K562 (cell line): Measurements from ENCODE around the gene FMC1. TPM values are rescaled to one million over a fixed set of nuclear protein-coding genes. Genes with fewer than 3 reads are reported as not detected.

ENCODE experiments used
- ARNT ChIP-seq, 2 experiments: fragments of 450-650 bp; IDR thresholded peaks; 2 replicates each; pipeline ENCODE4 v1.6.1; 2016; ENCODE audit warnings: mild to moderate bottlenecking in 1 of 2
- C11orf30 ChIP-seq: fragments of 450-650 bp; IDR thresholded peaks from 2 replicates; pipeline ENCODE4 v1.6.1; 2016; ENCODE audit warnings: low read depth, mild to moderate bottlenecking
- CBFB ChIP-seq: sonication (generic); formaldehyde crosslinking; IDR thresholded peaks from 2 replicates; pipeline ENCODE4 v1.4.0; 2020; ENCODE audit warnings: mild to moderate bottlenecking, missing genetic modification reagents
- CBX3 ChIP-seq, 2 experiments: IDR thresholded peaks; 1 replicate in 1 of 2; 2 replicates in 1 of 2; pipeline ENCODE4 v1.6.1; 2012; ENCODE audit warnings: inconsistent platforms in 2 of 2, low read length in 2 of 2, borderline replicate concordance in 1 of 2, control low read depth in 1 of 2
- ESRRB ChIP-seq: fragments of 250-450 bp; sonication (Bioruptor Pico); IDR thresholded peaks from 2 replicates; pipeline ENCODE4 v1.5.0; 2020; ENCODE audit warnings: mild to moderate bottlenecking, moderate library complexity, borderline replicate concordance
- GATA2 ChIP-seq: sonication (generic); formaldehyde crosslinking; IDR thresholded peaks from 2 replicates; pipeline ENCODE4 v1.4.0; 2020; ENCODE audit warnings: mild to moderate bottlenecking, missing genetic modification reagents
- HDAC1 ChIP-seq, 2 experiments: fragments of 450-650 bp; IDR thresholded peaks; 2 replicates each; pipeline ENCODE4 v1.6.1; 2016 to 2017; ENCODE audit warnings: inconsistent platforms in 1 of 2, mild to moderate bottlenecking in 1 of 2, moderate library complexity in 1 of 2
- HNRNPH1 ChIP-seq: fragments of 200-400 bp; formaldehyde crosslinking; optimal IDR thresholded peaks from 2 replicates; pipeline ENCODE3; 2017; ENCODE audit warnings: low read depth, mild to moderate bottlenecking, low read length, moderate library complexity
- KAT7 ChIP-seq: sonication (generic); formaldehyde crosslinking; IDR thresholded peaks from 2 replicates; pipeline ENCODE4 v1.8.0; 2022; ENCODE audit warnings: missing genetic modification reagents, mild to moderate bottlenecking, borderline replicate concordance
- LARP7 ChIP-seq: fragments of 450-650 bp; IDR thresholded peaks from 2 replicates; pipeline ENCODE4 v1.6.1; 2016
- MAFF ChIP-seq: IDR thresholded peaks from 2 replicates; pipeline ENCODE4 v1.6.1; 2012; ENCODE audit warnings: low read length, improper control_type of control experiment
- MAZ ChIP-seq, 2 experiments: fragments of 450-650 bp in 1 of 2; sonication (generic) in 1 of 2; formaldehyde crosslinking; IDR thresholded peaks in 1 of 2; conservative IDR thresholded peaks in 1 of 2; 2 replicates each; pipeline versions ENCODE4 v1.4.0 to v1.5.0; 2020; ENCODE audit warnings: mild to moderate bottlenecking in 1 of 2, missing genetic modification reagents in 1 of 2
- PRMT5 ChIP-seq: sonication (generic); formaldehyde crosslinking; IDR thresholded peaks from 2 replicates; pipeline ENCODE4 v1.5.0; 2020; ENCODE audit warnings: missing genetic modification reagents
- RBM17 ChIP-seq: fragments of 200-400 bp; formaldehyde crosslinking; IDR thresholded peaks from 2 replicates; pipeline ENCODE4 v1.6.1; 2017; ENCODE audit warnings: low read depth, mild to moderate bottlenecking, low read length, borderline replicate concordance
- SAFB2 ChIP-seq: fragments of 200-400 bp; formaldehyde crosslinking; IDR thresholded peaks from 2 replicates; pipeline ENCODE4 v1.6.1; 2018; ENCODE audit warnings: borderline replicate concordance, low read length, low read depth, moderate library complexity; ENCODE audit not compliant: severe bottlenecking
- SMARCE1 ChIP-seq: fragments of 450-650 bp; IDR thresholded peaks from 2 replicates; pipeline ENCODE4 v1.7.1; 2016; ENCODE audit warnings: mild to moderate bottlenecking
- SRF ChIP-seq, 2 experiments: fragments of 250-450, 450-650 bp in 1 of 2; sonication (Bioruptor Pico) in 1 of 2; sonication (generic) in 1 of 2; formaldehyde crosslinking; IDR thresholded peaks; 2 replicates each; pipeline versions ENCODE4 v1.5.0 to v1.5.1; 2020 to 2022; ENCODE audit warnings: mild to moderate bottlenecking in 1 of 2, missing genetic modification reagents in 1 of 2
- STAG1 ChIP-seq: sonication (generic); formaldehyde crosslinking; IDR thresholded peaks from 2 replicates; pipeline ENCODE4 v1.5.0; 2020; ENCODE audit warnings: missing genetic modification reagents, borderline replicate concordance
- ZBED1 ChIP-seq: IDR thresholded peaks from 2 replicates; pipeline ENCODE4 v1.6.1; 2014
- ZFP36 ChIP-seq: fragments of 150-350 bp; IDR thresholded peaks from 2 replicates; pipeline ENCODE4 v1.6.1; 2018; ENCODE audit warnings: low read length, low read depth; ENCODE audit not compliant: partially characterized antibody
- ZNF143 ChIP-seq: sonication (generic); formaldehyde crosslinking; IDR thresholded peaks from 2 replicates; pipeline ENCODE4 v1.9.0; 2022; ENCODE audit warnings: mild to moderate bottlenecking, missing genetic modification reagents
- ZNF146 ChIP-seq: IDR thresholded peaks from one replicate; pipeline ENCODE4 v1.6.1; 2018; ENCODE audit warnings: missing compliant biosample characterization; ENCODE audit not compliant: unreplicated experiment
- ZNF584 ChIP-seq: fragments of 200-800 bp; sonication (Bioruptor generic); IDR thresholded peaks from 2 replicates; pipeline ENCODE4 v1.6.1; 2016; ENCODE audit warnings: low read depth, mild to moderate bottlenecking, missing genetic modification characterization, missing compliant biosample characterization
- polyA plus RNA-seq, 8 experiments: library from polyadenylated mRNA; depleted of rRNA in 4 of 8; stranded (reverse) in 5 of 8; unstranded in 3 of 8; fragments of >200 nt; fragmentation: Nextera tagmentation in 2 of 8; fragmentation: Illumina TruSeq in 1 of 8; extraction: Ambion mirVana in 2 of 8; extraction: Trizol in 1 of 8; gene quantifications; 2 replicates each; pipeline versions ENCODE4 v1.2.1 to v1.2.3, GENCODE V29; 2011 to 2014; ENCODE audit warnings: inconsistent platforms in 1 of 8, missing spikeins in 1 of 8
- total RNA-seq, 7 experiments: library from RNA; depleted of rRNA in 6 of 7; stranded (reverse); fragments of >200 nt in 6 of 7; fragmentation: Illumina TruSeq in 2 of 7; extraction: Trizol in 2 of 7; gene quantifications; 2 replicates each; pipeline versions ENCODE4 v1.2.1 to v1.2.3, GENCODE V29; 2011 to 2021; ENCODE audit warnings: low replicate concordance in 1 of 7
- TF ChIP-seq, protein P1 (sequence below): fragments of 150-350 bp; conservative IDR thresholded peaks from 2 replicates; pipeline ENCODE4 v1.6.1; 2014; ENCODE audit warnings: low read length
- TF ChIP-seq, protein P2 (sequence below), 3 experiments: IDR thresholded peaks in 2 of 3; conservative IDR thresholded peaks in 1 of 3; 2 replicates each; pipeline ENCODE4 v1.5.1; 2011 to 2012; ENCODE audit warnings: low read length in 3 of 3, mild to moderate bottlenecking in 3 of 3, control low read depth in 2 of 3, improper control_type of control experiment in 1 of 3, inconsistent platforms in 1 of 3, low read depth in 1 of 3, mixed read lengths in 1 of 3, moderate library complexity in 1 of 3; ENCODE audit not compliant: insufficient read depth in 2 of 3

FMC1 gene
- total and polyA plus RNA-seq, 9 of the 15 experiments (the other 6 are each of a cell fraction or from before 2014, with no cell fraction given) = 14.0 to 116 (median 29.0) TPM

DNA sequence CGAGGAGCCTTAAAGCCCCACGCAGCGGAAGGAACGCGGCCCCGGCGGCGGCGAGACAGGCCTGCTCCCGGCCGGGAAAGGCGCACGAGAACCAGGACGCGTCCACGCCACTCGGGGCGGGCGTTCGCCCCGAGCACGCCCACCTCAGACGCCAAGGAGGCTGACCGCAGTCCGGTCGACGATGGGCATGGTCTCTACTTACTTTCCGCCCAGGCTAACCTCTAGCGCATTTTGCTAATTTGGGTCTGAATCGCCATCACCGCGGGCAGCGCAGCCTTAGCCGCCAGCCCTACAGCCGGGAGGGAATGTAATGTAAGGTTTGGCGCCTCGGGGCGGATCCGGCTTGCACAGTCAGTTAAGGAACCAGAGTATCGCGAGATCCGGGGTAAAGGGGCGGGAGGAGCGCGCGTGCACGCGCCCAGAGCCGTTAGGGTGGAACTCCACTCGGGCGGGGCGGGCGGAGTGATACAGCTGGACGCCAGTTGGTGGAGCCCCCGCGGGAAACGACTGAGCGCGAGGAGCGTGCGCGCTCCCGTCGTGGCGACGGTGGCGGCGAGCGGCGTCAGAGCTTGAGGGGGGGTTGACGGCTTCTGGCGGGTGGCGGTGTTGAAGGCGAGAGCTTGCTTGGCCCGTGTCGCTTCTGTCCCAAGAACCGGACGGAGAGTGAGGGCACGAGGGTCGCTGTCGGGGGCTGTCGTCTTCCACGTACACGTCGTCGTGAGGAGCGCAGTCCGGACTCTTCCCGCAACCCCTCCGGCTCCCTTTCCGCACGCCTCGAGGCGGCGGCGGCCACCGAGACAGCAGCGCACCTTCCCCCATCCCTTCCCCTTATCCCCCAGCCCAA, 18.5 kb downstream of the FMC1 start, which contains the start of gene LUC7L2 (continued):
- TF ChIP-seq RBM17 (no peak), CBX3 (IDR thresholded peaks at IDR 0.05; ENCODE audit: borderline replicate concordance in 1 of 2, low read length in 2 of 2) (peak in 1 of 2 experiments; percentile 52; a peak in 2 of 3 replicates), CBFB (CRISPR knock-in tag) (peak; percentile 98), SRF (CRISPR knock-in tag; IDR thresholded peaks at IDR 0.05) (no peak; a peak in 2 of 4 replicates), ZFP36 (no peak), LARP7 (peak; percentile 40), HNRNPH1 (no peak), ARNT (IDR thresholded peaks at IDR 0.05) (no peak), PRMT5 (CRISPR knock-in tag) (0 out of 2 replicates have a peak, but pooled peaks have one; percentile 47), ZNF146 (peak; percentile 5), MAZ (CRISPR knock-in tag; conservative IDR thresholded peaks at IDR 0.05 in 1 of 2, IDR thresholded peaks at IDR 0.05 in 1 of 2) (peak; percentile 93 to 97), GATA2 (CRISPR knock-in tag) (no peak), ZNF143 (CRISPR knock-in tag) (peak; percentile 66), C11orf30 (peak; percentile 74; the same call in 1 of the 2 replicates), ZBED1 (peak; percentile 50), SAFB2 (no peak), ZNF584 (CRISPR knock-in tag) (peak; percentile 15), STAG1 (CRISPR knock-in tag) (no peak), KAT7 (CRISPR knock-in tag) (peak; percentile 35), MAFF (peak; percentile 91; the same call in 1 of the 2 replicates), SMARCE1 (no peak), ESRRB (CRISPR knock-in tag) (no peak), HDAC1 (IDR thresholded peaks at IDR 0.05) (peak in 1 of 2 experiments; percentile 88; a peak in 2 of 4 replicates)
- TF ChIP-seq, protein P1, sequence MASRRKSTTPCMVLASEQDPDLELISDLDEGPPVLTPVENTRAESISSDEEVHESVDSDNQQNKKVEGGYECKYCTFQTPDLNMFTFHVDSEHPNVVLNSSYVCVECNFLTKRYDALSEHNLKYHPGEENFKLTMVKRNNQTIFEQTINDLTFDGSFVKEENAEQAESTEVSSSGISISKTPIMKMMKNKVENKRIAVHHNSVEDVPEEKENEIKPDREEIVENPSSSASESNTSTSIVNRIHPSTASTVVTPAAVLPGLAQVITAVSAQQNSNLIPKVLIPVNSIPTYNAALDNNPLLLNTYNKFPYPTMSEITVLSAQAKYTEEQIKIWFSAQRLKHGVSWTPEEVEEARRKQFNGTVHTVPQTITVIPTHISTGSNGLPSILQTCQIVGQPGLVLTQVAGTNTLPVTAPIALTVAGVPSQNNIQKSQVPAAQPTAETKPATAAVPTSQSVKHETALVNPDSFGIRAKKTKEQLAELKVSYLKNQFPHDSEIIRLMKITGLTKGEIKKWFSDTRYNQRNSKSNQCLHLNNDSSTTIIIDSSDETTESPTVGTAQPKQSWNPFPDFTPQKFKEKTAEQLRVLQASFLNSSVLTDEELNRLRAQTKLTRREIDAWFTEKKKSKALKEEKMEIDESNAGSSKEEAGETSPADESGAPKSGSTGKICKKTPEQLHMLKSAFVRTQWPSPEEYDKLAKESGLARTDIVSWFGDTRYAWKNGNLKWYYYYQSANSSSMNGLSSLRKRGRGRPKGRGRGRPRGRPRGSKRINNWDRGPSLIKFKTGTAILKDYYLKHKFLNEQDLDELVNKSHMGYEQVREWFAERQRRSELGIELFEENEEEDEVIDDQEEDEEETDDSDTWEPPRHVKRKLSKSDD = peak; percentile 98
- TF ChIP-seq, protein P2, sequence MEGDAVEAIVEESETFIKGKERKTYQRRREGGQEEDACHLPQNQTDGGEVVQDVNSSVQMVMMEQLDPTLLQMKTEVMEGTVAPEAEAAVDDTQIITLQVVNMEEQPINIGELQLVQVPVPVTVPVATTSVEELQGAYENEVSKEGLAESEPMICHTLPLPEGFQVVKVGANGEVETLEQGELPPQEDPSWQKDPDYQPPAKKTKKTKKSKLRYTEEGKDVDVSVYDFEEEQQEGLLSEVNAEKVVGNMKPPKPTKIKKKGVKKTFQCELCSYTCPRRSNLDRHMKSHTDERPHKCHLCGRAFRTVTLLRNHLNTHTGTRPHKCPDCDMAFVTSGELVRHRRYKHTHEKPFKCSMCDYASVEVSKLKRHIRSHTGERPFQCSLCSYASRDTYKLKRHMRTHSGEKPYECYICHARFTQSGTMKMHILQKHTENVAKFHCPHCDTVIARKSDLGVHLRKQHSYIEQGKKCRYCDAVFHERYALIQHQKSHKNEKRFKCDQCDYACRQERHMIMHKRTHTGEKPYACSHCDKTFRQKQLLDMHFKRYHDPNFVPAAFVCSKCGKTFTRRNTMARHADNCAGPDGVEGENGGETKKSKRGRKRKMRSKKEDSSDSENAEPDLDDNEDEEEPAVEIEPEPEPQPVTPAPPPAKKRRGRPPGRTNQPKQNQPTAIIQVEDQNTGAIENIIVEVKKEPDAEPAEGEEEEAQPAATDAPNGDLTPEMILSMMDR (IDR thresholded peaks at IDR 0.05 in 2 of 3, conservative IDR thresholded peaks at IDR 0.05 in 1 of 3; ENCODE audit: insufficient read depth in 2 of 3, low read depth in 1 of 3, low read length in 3 of 3) = peak in 2 of 3 experiments; percentile 38 to 65; a peak in 2 of 6 replicates
